Measurements from ENCODE around the gene TRMT11.
"Not testable (repeated sequence)": the region's sequence is repeated elsewhere in the genome, so short reads cannot be mapped to it uniquely, and the experiment has no call there.

Gene TRMT11

DNA sequence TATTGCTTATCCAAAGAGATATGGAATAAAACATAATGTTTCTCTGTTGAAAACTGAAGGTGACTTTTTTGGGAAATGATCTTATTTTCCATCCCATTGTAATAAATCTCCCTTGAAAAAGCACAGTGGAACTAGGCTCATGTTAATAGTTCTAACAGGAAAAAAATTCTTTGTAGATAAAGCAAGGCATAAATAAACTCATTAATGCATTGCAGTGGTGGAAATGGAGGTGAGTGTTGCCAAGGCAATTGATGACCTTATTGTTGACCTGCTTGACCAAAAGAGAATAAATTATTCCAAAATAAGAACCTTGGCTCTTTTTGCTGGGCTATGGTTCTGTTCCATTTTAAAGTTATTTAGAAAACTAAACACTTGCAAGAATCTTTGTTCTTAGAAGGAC, 55.2 kb downstream of the TRMT11 start:
- DNase-seq (ENCODE audit: low read depth in 1 of 2, low spot score in 1 of 2) = no peak

DNA sequence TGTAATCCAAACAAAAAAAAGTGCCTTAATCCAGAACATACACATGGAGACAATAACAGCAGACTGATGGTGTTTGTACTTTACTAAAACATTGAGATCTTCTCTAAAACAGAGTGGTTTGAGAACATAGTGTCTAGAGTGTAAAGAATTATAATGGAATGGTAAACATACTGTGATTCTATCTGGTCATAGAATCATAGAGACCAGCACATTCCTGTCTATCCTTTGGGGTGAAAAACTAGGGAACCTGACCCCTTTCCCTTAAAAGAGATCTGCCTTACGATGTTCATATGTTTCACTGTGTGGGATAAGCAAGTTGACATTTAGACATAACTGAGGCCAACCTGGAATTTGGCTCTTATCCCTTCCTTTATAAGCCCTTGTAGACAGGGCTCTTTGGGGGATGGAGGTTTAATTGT, 55.7 kb downstream of the TRMT11 start:
- DNase-seq (ENCODE audit: low read depth in 1 of 2, low spot score in 1 of 2) = no peak

DNA sequence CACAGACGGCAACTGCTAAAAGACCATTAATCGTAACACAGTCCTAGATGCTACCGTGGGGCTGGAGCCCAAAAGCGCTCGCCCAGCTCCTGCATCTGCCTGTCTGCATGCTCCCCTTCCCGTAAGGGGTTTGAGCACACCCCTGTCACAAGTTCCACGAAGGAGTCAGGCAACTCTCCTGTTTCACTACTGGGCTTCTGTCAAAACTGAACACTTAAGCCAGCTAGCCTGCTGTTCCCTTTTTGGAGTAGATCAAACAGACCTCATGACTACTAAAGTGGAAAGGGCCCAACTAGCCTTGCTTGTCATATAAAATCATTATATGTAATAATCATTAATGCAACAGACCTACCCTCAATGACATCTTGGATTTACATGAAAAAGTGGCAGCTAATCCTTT, 61.3 kb downstream of the TRMT11 start:
- no peak for DNase-seq (ENCODE audit: low read depth in 1 of 2, low spot score in 1 of 2)

DNA sequence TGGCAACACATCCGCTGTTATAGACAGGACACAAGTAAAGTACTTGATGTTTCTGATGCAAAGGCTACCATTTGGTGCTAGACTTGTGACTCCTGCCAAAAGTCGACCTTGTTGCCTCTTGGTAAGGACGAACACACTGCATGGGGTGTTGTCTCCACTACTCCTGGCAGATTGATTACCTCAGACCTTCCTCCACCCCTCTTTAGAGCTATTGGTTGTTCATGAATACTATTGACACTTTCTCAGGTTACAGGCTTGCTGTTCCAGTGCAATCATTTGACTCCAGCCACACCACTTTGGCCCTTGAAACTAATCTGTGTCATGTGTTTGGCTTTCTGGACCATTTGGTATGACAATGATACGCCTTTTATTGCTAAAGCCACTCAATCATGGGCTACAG, 62.3 kb downstream of the TRMT11 start:
- DNase-seq (ENCODE audit: low read depth in 1 of 2, low spot score in 1 of 2) = no peak

DNA sequence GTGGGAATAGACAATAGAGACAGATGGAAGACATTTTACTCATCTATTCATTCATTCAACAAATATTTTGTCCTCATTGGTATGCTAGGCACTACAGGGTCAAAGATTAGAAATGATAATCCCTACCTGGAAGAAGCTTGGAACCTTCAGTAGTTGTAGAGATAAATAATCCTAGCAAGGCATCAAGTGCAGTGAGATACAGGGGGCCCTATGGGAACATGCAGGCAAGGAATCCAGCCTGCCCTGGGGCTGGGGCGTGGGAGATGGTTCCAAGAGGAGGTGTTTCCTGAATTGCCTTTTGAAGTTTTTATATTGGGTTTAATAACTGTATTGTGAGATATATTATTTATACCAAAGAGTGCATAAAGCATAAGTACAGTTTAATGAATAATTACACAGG, 64.5 kb downstream of the TRMT11 start:
- DNase-seq (ENCODE audit: low read depth in 1 of 2, low spot score in 1 of 2) = no peak

DNA sequence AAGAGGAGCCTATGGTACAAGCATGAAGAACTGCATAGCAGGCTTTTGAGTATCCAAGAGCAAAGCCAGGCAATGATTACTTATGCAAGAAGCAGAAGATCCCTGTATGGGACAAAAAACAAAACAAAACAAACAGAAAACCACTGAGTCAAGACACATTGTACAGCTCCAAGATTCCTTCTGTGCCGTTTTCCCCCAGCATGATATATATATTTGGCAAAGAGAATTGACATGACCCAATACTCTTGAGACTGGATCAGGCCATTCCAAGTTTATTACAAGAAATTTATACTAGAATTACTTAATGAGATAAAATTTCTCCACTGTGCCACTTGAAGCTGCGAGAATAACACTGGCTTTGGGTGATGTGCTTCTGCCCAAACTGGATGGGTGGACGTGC, 65.5 kb downstream of the TRMT11 start:
- no peak for DNase-seq (ENCODE audit: low read depth in 1 of 2, low spot score in 1 of 2)

DNA sequence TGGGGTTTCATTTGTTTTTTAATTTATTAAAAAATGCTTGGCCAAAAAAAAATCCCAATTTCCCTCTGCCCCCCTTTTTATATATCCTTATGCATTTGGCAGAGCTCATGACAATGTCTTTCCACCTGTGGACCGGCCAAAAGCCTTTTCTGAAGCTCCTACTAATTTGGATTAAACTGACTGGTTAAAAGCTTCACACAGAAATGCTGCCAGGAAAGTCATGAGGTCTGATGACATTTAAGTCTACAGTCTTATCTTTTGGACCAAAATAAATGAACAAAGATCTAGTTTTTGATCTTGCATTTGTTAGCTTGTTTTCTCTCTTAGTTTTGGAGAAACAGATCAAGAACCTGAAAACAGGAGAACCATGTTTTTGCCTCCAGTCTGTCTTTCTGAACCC, 66.1 kb downstream of the TRMT11 start:
- no peak for DNase-seq (ENCODE audit: low read depth in 1 of 2, low spot score in 1 of 2)

DNA sequence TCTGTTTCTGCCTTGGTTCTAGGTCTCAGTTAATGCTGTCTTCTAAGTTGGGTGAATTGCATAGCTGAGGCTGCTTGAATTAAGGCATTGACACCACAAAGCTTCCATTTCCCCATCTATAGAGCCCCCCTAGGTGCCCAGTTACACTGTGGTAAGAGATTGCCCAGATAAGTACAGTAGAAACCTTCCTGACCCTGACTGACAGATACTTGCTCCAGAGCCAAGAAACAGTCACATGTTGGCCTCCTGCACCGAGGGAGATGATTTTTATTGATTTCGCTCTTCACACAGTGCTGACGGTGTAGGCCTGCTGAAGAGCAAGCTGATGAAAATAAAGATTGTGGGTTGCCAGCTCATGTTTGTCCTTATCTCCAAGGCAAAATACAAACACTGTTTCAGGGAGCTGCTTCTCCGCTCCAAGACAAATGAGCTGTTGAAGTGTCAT, 67.9 kb downstream of the TRMT11 start:
- no peak for DNase-seq (ENCODE audit: low read depth in 1 of 2, low spot score in 1 of 2)

DNA sequence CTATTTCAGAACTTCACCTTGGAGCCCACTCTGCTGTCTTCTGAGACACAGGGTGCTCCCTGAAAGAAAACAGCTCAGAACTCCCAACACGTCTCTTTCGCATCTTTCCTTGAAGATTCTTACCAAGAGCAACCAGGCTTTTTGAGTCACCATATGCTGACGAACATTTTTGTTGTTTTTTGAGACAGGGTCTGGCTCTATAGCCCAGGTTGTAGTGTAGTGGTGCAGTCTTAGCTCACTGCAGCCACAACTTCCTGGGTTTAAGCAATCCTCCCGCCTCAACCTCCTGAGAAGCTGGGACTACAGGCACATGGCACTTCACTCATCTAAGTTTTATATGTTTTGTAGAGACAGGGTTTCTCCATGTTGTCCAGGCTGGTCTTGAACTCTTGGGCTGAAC, 68.5 kb downstream of the TRMT11 start:
- no peak for DNase-seq (ENCODE audit: low read depth in 1 of 2, low spot score in 1 of 2)

DNA sequence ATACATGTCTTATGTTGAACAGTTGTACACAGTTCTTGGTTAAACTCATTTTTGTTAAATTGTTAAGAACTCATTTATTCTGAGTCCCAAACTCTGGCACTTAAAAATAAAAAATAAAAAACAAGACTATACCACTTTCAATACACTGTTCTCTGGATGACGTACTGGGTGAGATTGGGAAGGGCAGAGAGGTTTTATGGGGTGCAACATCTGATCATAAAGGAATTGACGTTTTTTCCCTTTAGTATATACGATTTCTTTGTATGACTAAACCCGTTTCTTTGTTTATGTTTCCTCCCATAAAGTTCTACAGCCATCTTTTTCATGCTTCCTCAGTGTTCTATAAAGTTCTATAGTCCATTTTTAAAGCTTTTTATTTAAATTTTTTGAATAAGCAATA, 69.1 kb downstream of the TRMT11 start:
- DNase-seq (ENCODE audit: low read depth in 1 of 2, low spot score in 1 of 2) = no peak

DNA sequence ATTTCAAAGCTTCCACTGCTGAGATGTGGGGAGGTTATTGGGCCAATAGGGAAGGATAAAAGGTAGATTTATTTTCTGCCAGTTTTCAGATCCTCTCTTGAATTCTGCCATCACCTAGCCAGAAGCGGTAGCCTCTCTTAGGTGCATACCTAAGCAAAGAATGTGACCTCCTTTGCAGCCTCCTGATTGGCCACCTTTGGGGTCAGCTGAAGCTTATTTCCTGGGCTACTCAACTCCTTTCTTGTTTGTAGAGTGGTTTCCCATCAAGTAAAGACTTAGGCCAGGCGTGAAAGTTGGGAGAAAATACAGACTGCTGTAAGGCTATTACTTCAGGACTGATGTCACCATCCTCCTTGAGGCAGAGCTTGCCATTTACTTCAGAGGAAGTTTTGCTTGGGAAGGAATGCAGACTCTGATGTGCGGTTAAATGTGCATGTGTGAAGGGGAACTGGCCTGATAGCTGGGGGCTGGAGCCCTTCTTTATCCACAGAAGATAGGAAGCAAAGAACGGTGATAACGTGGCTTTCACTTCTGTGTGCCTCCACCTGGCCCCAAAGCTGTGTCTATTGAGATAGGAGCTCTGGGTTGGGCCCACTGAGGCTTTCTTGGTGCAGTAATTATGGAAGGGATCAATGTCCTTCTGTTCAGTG, 70.1 kb downstream of the TRMT11 start:
- no peak for DNase-seq (ENCODE audit: low read depth in 1 of 2, low spot score in 1 of 2)

DNA sequence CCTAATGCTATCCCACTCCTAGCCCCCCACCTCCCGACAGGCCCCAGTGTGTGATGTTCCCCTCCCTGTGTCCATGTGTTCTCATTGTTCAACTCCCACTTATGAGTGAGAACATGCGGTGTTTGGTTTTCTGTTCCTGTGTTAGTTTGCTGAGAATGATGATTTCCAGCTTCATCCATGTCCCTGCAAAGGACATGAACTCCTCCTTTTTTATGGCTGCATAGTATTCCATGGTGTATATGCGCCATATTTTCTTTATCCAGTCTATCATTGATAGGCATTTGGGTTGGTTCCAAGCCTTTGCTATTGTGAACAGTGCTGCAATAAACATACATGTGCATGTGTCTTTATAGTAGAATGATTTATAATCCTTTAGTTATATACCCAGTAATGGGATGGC, 71.7 kb downstream of the TRMT11 start:
- DNase-seq (ENCODE audit: low read depth in 1 of 2, low spot score in 1 of 2) = not testable (repeated sequence)

DNA sequence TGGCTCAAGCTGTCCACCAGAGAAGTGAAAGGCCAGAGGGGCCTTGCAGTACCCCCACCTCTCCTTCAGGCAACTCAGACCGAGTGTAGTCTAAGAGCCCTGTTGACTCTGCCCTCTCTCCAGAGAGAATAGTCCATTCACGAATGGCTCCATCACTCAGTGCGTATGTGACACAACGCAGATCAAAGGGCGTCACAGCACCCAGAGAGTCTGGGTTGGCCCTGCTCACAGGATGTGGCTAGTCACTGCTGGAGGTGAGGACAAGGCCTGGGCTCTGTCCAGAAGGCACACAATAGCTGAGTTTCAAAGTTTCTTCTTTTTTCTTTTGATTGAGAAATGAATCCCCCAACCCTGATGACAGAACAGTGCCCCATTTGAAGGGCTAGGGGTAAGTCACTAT, 74.1 kb downstream of the TRMT11 start:
- DNase-seq (ENCODE audit: low read depth in 1 of 2, low spot score in 1 of 2) = no peak

DNA sequence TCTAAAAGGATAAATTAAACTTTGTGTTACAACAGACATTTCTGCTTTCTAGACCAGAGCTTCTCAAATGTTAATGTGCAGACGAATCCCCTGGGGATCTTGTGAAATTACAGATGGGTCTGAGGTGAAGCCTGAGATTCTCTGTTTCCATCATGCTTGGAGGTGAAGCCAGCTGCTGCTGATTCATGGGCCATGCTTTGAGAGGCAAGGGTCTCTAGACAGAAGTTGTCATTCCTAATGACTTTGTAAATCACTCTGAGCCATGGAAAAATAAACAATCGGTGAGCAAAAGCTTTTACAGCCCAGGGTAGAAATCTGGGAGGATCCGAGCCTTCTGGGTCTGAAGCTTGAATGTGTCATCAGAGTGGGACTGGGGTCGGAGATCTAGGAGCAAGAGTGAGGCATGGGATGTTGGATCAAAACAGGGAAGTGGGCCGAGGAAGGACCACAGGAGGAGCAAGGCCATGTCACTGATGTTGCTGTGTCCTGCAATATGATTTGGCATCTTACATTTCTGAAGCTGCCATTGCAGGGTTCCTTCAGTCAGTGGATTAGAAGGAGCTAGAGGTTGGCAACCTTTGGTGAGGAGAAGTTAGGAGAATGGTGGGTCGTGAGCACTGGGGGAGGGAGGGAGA, 77.3 kb downstream of the TRMT11 start:
- no peak for DNase-seq (ENCODE audit: low read depth in 1 of 2, low spot score in 1 of 2)

DNA sequence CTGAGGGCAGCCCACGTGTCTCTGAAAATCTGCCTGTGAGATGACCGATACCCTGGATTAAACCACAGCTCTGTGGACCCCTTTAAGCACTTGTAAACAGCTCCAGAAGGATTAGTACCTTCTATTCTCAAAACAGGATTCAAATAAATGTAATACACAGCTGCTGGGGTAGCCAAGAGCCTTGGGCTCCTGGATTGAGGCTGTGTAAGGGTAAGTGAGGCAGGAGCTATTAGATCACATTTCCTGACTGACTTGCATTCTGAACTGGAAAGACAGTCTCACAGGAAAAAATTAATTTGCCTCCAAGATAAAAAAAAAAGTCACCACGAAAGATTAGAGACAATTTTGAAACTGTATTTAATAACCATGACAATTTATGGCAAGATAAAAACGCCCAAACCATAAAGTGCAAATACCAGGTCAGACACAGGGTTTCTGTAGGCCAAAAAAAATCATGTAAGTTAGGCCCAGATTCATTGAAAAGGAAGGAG, 78.0 kb downstream of the TRMT11 start:
- no peak for DNase-seq (ENCODE audit: low read depth in 1 of 2, low spot score in 1 of 2)

DNA sequence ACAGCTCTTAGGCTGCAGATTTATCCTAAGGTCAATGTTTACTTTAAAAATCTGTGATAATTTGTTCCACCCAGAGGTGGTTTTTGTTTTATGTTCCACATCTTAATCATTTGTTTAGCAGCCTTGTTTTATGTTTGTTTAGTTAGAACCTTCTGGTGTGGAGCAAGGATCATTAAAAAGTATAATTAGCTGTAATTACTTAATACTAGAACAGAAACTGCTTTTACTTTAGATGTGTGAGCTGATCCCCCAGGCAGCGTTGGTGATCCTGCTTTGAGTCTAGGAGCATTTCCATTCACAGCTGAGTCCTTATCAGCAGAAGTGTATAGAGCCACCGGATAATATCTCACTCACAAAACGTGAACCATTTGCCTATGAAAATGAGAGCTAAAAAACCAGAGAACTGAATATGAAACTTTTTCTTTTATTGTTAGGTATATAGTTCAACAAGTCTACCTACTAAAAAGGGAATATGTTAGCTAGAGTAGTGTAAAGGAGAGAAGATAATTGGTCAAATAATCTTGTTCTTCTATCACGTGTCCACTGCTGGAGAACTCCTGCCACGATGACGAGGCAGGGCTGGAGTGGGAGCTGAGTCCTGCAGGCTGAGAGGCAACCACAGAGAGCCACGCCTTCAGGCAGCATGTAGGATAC, 78.5 kb downstream of the TRMT11 start:
- DNase-seq (ENCODE audit: low read depth in 1 of 2, low spot score in 1 of 2) = no peak

DNA sequence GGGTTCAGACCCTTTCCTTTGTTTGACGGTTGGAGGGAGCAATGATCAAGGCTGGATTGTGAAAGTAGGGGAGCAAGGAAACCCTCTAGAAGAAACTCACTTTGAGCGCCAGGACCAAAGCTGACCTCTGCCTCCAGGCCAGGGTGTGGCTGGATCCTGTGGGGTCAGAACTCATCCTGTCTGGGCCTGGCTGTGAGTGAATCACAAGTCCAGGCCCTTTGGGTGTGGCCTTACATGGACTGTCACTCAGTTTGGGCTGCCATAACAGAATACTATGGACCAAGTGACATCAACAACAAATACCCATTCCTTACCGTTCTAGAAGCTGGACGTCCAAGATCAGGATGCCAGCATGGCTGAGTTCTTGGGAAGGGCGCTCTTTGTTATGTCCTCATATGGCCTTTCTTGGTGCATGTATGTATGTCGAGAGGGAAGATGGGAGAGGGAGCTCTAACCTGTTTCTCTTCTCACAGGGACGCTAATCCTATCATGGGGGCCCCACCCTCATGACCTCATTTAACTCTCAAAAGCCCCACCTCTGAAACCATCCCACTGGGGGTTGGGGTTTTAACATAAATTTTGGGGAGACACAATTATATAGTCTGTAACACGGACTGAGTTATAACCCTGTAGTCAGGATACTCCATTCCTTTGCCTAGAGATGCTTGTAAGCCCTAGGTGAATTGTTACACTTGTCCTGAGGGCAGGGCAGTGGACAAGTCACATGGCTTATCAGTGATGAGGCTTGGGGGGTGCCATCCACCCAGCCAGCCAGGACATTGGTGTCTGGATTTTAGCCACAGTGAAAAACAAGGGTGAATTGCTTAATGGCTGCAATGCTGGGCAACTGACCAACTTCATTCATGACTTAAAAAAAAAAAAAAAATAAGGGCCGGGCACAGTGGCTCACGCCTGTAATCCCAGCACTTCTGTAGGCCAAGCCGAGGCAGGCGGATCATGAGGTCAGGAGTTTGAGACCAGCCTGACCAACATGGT, 80.0 kb downstream of the TRMT11 start:
- no peak for DNase-seq (ENCODE audit: low read depth in 1 of 2, low spot score in 1 of 2)

DNA sequence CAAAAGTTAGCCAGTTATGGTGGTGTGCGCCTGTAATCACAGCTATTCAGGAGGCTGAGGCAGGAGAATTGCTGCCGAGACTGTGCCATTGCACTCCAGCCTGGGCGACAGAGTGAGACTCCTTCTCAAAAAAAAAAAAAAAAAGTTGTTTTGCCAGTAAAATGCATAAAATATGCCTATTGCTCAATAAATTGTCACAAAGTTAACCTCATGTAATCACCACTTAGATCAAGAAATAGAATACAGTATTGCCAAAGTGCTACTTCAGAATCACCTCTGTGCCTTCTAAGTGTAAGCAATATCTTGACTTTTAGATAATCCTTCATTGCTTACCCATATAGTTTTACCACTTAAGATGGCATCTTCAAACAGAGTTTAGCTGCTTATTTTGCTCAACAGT, 80.7 kb downstream of the TRMT11 start:
- no peak for DNase-seq (ENCODE audit: low read depth in 1 of 2, low spot score in 1 of 2)

DNA sequence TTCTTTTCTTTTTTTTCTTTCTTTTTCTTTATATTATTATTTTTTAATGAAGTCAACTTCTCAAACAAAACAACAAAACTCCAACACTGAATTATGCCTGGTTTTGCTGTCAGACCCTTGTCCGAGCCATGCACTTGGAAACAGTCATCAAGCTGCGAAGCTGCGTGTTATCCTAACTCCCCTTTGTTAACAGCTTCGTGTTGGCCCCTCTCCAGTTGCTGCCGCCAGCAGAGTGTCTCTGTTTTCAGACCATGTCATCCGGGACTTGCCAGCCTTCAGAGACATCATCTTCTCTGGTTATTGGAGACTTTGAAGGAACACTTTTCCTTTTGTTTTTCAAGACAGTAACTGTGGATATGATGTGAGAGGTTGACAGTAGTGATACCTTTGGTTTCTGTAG, 83.1 kb downstream of the TRMT11 start:
- no peak for DNase-seq (ENCODE audit: low read depth in 1 of 2, low spot score in 1 of 2)

DNA sequence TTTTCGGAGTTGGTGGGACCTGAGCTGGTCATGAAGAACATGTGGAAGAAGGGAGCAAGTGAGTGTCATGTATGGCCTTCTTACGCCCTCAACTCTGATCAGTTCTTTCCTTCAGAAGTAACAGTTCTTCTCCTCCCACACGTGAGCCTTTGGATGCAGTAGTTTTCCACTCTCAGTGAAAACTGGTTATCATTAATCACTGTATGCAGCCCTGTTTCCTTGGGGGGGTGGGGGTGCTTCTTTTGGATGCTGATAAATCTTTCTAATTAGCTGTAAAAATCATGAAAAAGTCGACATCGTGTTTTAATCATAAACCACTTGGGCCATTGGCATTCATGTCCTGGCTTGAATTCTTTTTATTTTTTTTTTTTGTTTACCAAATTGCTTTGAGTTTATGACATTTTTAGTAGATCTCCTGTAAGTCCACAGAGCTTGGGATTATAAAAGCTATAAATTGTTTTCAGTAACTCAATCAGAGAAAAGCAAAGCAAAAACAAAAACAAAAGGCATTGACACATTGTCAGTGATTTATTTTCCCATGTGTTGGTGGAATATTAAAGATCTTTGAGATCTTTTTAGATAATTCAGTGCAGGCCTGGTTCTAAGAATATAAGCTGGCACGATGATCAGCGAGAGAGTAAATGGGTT, 84.8 kb downstream of the TRMT11 start:
- no peak for DNase-seq (ENCODE audit: low read depth in 1 of 2, low spot score in 1 of 2)

DNA sequence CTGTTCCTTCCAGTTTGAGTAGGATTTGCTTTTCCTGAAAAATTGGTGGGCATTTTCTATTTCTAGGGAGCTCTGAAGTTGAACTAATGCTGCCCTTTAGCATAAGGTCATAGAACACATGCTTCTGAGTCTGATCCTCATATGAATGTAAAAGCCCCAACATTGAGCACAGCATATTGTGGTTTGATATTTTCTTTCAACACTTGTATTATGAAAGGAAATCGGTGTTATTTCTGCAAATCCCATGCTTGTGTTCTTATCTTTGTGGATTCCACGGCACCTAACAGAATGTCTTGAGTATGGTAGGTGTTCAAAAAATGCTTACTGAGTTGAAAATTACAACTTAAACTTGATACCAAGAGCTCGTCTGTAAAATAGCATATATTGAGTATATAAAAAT, 85.8 kb downstream of the TRMT11 start:
- DNase-seq (ENCODE audit: low read depth in 1 of 2, low spot score in 1 of 2) = no peak

Measured in activated T-helper 1 cell treated with anti-CD3 and anti-CD28 coated beads, Interleukin-2, amount 50 U/mL, for 16 hours (primary cell).